NB4 (cell line): ENCODE results near the gene ARMS2.

Experiments
- CTCF ChIP-seq: IDR thresholded peaks from one replicate; pipeline ENCODE4 v1.5.1; 2012; ENCODE audit warnings: low read depth, low read length
- MAX ChIP-seq: IDR thresholded peaks from 2 replicates; pipeline ENCODE4 v1.6.1; 2011; ENCODE audit warnings: low read depth, low read length
- POLR2A ChIP-seq: IDR thresholded peaks from 2 replicates; pipeline ENCODE4 v1.6.1; 2011; ENCODE audit warnings: mild to moderate bottlenecking; ENCODE audit not compliant: insufficient read length; ENCODE audit errors: extremely low read depth

GRCh38 chr10:122450353-122450990 lies 4.0 kb upstream of the ARMS2 start:
- TF ChIP-seq CTCF (no peak), POLR2A (no peak), MAX (no peak)
